Fibroblast of skin of back (primary cell): ENCODE results near the gene LSM11. TPM values are rescaled to one million over a fixed set of nuclear protein-coding genes. Genes with fewer than 3 reads are reported as not detected.
"Not testable (repeated sequence)": the region's sequence is repeated elsewhere in the genome, so short reads cannot be mapped to it uniquely, and the experiment has no call there.

Experiments
- DNase-seq: peaks from one replicate; pipeline ENCODE4 v3.0.0-alpha.2; 2013
- polyA plus RNA-seq, 2 experiments: library from polyadenylated mRNA; unstranded; fragments of 120-200 nt; gene quantifications; one replicate each; pipeline ENCODE4 v1.2.1, GENCODE V29; 2013; ENCODE audit not compliant: insufficient read length in 2 of 2

Gene LSM11
- 8.9 TPM for polyA plus RNA-seq (2013, experiment 1 of 2; ENCODE audit: insufficient read length)
- 11.8 TPM for polyA plus RNA-seq (2013, experiment 2 of 2; ENCODE audit: insufficient read length)

GRCh38 chr5:157743163-157744050 is at the start of gene LSM11:
TSS of gene LSM11 (plus strand) at chr5:157743712. CDS start at chr5:157743751, 39 bp downstream.
- DNase-seq, result peak; percentile 74

GRCh38 chr5:157693816-157694215 is 49.7 kb upstream of the LSM11 start:
- DNase-seq, result not testable (repeated sequence)

- DNase-seq, result not testable (repeated sequence)
Measured at GRCh38 chr5:157696154-157696553, 47.4 kb upstream of the LSM11 start.

- not testable (repeated sequence) for DNase-seq
Measured at GRCh38 chr5:157698674-157699073, 44.8 kb upstream of the LSM11 start.

GRCh38 chr5:157703736-157704135 is 39.8 kb upstream of the LSM11 start:
- DNase-seq, result no peak

DNA sequence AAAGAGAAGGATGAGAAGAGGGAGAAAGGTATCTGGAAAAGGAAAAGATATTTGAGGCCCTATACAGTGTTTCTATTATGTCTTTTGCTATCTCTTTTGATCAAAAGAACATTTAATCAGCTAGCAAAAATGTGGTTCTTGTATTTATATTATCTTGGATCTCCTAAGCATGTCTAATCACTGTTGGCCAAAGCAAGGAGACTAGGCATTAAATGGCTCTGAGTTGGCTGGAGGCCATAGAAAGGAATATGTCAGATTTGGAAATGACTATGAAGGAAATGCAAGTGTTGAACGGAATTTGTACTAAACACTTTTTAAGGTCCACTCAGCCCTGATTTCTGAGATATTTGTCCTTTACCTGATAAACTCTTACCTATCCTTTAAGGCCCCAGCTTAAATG is 34.6 kb upstream of the LSM11 start:
- DNase-seq, result peak; percentile 28

- no peak for DNase-seq
Measured at GRCh38 chr5:157709346-157709745, 34.2 kb upstream of the LSM11 start.

GRCh38 chr5:157710431-157710830 is 33.1 kb upstream of the LSM11 start:
- no peak for DNase-seq

DNA sequence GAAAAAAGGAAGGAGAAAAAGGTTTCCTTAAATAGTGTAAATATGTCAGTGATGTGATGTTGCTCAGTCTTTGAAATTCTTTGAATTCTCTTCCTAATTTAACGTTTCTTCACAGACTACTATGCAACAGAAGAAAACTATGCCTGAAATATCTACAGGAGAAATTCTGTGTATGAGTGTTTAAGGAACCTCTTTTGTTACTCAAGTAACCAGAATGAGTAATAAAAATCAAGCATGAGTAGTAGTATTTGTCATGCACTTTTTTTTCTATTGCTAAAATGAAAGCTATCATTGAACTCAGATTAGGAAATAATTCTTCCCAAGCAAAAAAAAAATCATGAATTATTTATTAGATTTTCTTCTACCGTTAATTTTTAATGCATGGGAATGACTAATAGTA is 32.6 kb upstream of the LSM11 start:
- peak; percentile 90 for DNase-seq

DNA sequence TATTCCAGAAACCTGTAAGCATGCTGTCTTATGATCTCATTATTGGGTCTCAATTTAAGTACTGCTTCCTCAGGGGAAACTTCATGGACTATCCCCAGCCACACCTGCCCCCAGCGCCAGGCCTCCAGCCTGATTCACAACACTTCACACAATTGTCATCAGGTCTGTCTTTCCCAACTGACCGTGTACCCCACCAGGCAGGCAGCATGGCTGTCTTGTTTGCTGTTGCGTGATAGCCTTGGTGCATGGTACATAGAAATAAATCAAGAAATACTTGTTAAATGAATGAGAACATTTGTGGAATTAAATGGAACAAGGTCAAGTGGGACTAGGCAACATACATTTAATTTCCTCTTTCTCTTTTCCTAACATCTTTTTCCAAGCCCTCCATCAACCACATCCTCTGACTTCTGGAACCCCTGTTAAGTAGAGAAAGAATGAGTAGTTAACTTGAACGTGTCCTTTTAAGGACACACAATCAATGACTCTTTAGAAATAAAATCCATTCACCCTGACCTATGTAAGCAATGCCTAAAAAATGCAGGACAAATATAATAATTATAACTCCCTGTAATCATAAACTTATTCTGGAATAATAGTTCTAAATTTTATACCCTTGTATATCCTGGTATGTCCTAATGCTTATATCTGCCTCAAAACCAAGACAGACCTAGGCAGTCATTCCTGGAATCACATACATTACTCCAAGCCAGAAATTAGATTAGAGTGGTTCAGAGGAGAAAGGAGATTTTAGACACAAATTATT is 29.5 kb upstream of the LSM11 start:
- DNase-seq, result peak; percentile 53

DNA sequence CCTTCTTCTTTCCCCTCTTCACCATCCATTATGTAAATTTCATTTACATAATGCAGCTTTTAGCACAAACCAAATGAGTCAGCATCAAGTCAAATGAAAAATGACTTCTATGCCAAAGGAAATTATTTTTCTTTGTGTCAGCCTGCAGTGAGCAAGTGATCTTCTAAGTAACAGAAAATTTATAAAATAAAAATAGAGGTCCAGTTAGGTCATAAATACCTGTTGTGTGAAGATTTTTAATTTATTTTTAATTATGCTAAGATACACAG is 29.0 kb upstream of the LSM11 start:
- peak; percentile 42 for DNase-seq

GRCh38 chr5:157718519-157718918 is 25.0 kb upstream of the LSM11 start:
- DNase-seq, result peak; percentile 81

DNA sequence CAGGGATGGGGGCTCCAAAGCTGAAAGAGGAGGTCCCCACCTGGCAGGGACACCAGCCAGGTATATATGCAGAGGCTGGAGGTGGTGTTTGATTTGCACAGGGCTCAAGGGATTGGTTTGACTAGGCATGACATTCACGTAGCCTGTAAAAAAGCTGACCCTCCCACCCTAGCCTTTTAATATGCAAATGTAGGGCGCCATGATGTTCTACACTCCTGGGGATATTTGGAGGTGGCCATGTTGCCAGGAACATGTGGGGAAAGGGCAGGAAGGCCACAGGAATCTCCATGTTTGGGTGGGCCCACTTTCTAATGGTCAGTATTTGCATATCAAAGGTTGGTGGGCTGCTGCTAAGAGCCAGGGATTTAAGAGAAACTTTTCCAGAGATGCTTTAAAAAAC is 24.3 kb upstream of the LSM11 start:
- DNase-seq, result no peak

- DNase-seq, result no peak
Measured at GRCh38 chr5:157721159-157721558, 22.4 kb upstream of the LSM11 start.

DNA sequence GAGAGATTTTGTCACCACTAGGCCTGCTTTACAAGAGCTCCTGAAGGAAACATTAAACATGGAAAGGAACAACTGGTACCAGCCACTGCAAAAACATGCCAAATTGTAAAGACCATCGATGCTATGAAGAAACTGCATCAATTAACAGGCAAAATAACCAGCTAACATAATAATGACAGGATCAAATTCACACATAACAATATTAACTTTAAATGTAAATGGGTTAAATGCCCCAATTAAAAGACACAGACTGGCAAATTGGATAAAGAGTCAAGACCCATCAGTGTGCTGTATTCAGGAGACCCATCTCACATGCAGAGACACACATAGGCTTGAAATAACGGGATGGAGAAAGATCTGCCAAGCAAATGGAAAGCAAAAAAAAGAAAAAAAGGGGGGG is 20.6 kb upstream of the LSM11 start:
- DNase-seq, result not testable (repeated sequence)

DNA sequence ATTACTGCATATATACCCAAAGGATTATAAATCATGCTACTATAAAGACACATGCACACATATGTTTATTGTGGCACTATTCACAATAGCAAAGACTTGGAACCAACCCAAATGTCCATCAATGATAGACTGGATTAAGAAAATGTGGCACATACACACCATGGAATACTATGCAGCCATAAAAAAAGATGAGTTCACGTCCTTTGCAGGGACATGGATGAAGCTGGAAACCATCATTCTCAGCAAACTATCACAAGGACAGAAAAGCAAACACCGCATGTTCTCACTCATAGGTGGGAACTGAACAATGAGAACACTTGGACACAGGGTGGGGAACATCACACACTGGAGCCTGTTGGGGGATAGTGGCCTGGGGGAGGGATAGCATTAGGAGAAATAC is 16.9 kb upstream of the LSM11 start:
- not testable (repeated sequence) for DNase-seq

DNA sequence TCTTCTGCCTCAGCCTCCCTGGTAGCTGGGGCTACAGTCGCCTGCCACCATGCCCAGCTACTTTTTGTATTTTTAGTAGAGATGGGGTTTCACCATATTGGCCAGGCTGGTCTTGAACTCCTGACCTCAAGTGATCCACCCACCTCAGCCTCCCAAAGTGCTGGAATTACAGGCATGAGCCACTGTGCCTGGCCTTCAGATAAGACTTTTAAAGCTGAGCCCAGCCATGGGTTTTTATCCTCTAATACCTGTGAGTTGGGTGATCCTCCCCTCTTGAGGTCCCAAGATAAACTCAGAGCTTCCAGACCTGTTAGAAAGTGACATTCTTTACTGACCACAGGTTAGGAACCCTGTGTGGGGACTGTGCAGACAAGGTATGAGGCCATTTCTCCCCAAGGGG is 15.7 kb upstream of the LSM11 start:
- DNase-seq, result not testable (repeated sequence)

DNA sequence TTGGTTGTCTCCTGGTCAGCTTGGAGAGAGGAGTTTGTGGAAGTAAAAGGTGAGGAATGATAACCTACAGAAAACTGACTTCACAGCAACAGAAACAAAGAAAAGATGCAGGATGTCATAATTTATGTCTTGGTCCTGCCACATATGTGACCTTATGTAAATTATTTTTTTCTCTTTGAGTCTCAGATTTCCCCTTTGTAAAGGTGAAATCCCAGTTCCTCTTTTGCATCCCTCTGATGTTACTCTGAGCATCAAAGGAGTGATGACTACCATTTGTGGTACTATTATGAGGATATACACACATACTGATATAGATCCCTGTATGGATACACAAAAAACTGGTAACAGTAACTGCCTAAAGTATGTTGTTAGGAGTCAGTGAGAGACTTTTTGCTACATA is 13.7 kb upstream of the LSM11 start:
- DNase-seq, result no peak

DNA sequence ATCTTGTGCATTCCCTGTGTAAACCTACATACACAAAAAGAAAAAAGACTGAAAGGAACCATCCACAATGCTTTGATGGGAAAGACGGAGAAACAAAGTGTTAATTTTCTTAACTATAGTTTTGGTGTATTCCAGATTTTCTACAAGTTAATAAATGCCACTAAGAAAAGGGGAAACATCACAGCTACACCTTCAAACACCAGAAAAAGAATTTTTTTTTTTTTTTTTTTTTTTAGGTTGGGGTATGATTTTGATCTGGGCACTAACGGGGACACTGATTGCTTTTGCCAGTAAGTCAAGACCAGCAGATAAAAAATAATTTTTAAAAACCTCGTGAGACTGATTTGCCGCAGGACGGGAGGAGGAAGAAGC is 12.6 kb upstream of the LSM11 start:
- no peak for DNase-seq

DNA sequence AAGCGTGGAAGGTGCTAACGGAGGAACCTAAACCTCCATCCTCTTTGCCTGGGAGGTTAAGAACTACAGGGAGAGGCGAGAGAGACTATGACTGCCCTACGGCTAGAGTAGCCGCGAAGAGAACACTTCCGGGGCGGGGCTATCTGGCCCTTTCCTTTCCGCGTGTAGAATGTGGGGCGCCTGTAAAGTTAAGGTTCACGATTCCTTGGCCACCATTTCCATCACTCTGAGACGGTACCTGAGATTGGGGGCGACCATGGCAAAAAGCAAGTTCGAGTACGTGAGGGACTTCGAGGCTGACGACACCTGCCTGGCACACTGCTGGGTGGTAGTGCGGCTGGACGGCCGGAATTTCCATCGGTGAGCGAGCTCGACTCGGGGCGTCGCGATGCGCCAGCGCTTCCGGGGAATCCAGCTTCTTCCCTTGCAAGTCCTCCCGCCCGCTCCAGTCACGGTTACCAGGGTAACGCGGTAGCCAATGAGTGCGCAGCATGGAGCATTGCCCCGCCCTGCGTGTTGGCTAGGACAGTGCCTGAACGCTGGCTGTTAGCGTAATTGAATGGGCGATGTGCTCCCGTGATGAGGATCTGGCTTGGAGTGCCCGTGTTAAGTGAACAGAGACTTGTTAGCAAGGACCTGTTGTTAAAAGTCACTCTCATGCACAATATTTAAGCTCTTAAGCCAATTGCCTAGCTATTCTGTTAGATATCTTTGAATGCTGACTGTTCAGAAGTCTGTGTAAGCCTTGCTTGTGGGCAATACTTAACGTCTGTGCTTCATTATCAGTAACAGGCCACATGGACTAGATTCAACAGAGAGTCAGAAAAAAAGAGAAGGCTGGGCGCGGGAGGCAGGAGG is 12.0 kb upstream of the LSM11 start, which contains the start of gene THG1L:
Gene THG1L, plus strand, starts transcription at position 149 of the 858 bp plus-strand sequence. Its CDS starts 21 bp downstream, at position 170.
- peak; percentile 98 for DNase-seq

DNA sequence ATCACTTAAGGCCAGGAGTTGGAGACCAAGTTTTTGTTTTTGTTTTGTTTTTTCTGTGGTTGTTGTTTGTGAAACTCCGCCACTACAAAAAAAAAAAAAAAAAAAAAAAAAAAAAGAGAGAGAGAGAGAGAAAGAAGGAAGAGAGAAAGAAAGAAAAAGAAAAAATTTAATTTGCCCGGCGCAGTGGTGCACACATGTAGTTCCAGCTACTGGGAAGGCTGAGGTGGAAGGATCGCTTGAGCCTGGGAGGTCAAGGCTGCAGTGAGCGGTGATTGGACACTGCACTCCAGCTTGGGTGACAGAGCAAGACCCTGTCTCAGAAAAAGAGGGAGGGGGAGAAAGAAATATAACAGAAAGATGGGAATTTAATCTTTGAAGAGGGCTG is 11.4 kb upstream of the LSM11 start:
- DNase-seq, result no peak

GRCh38 chr5:157732596-157733262 is 10.8 kb upstream of the LSM11 start:
- no peak for DNase-seq
